Activated naive CD4-positive, alpha-beta T cell treated with anti-CD3 and anti-CD28 coated beads, Interleukin-2, amount 10 ng/mL, durations not matched to agents 7 days and 5 days (primary cell): ENCODE data around the gene MBP.

Experiments used
- CTCF ChIA-PET: fragments of 350-600 bp; sonication (Branson Sonifier 250); formaldehyde crosslinking; loops from one replicate; lab custom pipeline; 2021; ENCODE audit warnings: antibody characterized with exemption; lab: Charles Lee
- DNase-seq: peaks from one replicate; pipeline ENCODE4 v3.0.0-alpha.2; 2020
- H3K27ac Mint-ChIP-seq: one replicate; pipeline ENCODE4 v1.8.0; 2021; ENCODE audit warnings: mild to moderate bottlenecking, moderate library complexity, mixed read lengths
- H3K27me3 Mint-ChIP-seq: one replicate; pipeline ENCODE4 v1.8.0; 2021; ENCODE audit warnings: mild to moderate bottlenecking, mixed read lengths
- H3K36me3 Mint-ChIP-seq: one replicate; pipeline ENCODE4 v1.8.0; 2021; ENCODE audit warnings: mixed read lengths
- H3K4me1 Mint-ChIP-seq: one replicate; pipeline ENCODE4 v1.8.0; 2021; ENCODE audit warnings: mixed read lengths
- H3K4me3 Mint-ChIP-seq: one replicate; pipeline ENCODE4 v1.8.0; 2021; ENCODE audit warnings: mild to moderate bottlenecking, moderate library complexity, mixed read lengths
- H3K9me3 Mint-ChIP-seq: one replicate; pipeline ENCODE4 v1.8.0; 2021; ENCODE audit warnings: mixed read lengths

Gene MBP

DNA sequence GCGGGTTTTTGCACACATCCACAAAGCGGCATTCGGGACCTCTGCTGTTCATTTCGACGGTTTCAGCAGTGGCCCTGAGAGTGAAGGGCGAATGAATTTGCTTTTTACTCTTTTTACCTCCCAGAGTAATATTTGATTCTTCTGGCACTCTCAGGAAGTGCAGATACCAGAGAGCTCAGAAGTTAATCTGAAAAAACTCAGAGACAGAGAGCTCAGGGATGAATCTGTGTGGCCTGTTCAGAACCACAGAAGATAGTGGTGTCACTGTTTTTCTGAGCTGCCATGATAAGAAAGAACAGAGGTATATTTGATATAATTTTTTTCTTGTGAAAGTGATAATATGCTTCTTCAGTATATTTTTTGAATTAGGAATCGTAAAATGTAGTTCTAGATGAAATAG lies 129.3 kb downstream of the MBP start:
- Mint-ChIP-seq H3K9me3 (no peaks in the 10 kb centered on the region), H3K27ac (no peak overlapping the region), H3K36me3 (peaks cover 20% of the 10 kb centered on the region), H3K4me1 (peaks cover 48% of the 10 kb centered on the region), H3K4me3 (no peak overlapping the region), H3K27me3 (no peaks in the 10 kb centered on the region)
- no peak for DNase-seq
- CTCF ChIA-PET, result interaction anchor here (1.3 to 2.6 kb wide), 4 partner anchors 18 to 208 kb away, joined by 3 to 11 read pairs (median 8); no protein-coding TSS in a partner anchor

DNA sequence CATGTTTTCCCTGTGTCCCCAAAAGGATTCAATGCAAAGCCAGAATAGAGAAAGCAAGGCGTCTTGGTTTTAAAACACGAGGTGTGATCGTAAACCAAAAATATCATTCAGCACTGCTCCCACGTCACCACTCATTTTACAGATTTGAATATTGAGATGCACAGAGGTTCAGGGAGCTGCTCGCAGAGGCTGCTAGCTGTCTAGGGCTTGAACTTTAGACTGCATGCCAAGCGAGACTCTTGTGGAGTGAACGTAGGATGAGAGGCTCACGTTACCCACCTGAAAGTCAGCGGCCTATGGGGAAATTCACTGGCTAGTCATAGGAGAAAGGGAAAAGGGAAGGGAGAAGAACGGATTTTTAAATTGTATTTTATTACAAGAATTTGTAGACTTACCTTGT lies 130.1 kb downstream of the MBP start:
- no peak for DNase-seq
- peaks cover 20% of the 10 kb centered on the region for H3K36me3 Mint-ChIP-seq
- H3K4me1 Mint-ChIP-seq, result peaks cover 48% of the 10 kb centered on the region
- CTCF ChIA-PET, result interaction anchor here (1.3 to 1.8 kb wide), 3 partner anchors 17 to 209 kb away, joined by 3 to 11 read pairs (median 5); no protein-coding TSS in a partner anchor
- peaks cover 6% of the 10 kb centered on the region for H3K27me3 Mint-ChIP-seq
- no peak overlapping the region for H3K27ac Mint-ChIP-seq
- no peak overlapping the region for H3K4me3 Mint-ChIP-seq
- no peaks in the 10 kb centered on the region for H3K9me3 Mint-ChIP-seq

DNA sequence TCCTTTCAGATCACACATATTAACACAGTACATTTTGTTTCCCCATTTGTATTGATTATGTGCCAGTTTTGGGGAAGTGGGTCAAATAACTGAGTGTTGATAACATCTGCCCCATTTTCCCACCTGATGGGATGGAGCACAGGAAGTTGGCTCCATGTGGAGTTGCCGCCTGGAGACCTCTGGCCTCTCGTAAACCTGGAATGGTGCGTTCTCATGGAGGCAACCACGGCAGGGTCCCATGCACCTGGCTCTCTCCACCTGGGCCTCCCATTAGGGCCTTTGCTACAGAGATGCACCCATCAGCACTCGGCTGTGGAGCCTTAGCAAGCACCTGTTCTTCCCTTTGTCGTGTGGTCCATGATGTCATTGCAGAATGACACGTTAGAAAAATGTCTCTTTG lies 130.6 kb downstream of the MBP start:
- H3K27me3 Mint-ChIP-seq, result peaks cover 11% of the 10 kb centered on the region
- DNase-seq, result no peak
- CTCF ChIA-PET, result interaction anchor here (1.4 to 4.4 kb wide), 4 partner anchors 17 to 209 kb away, joined by 3 to 48 read pairs (median 16); no protein-coding TSS in a partner anchor
- H3K36me3 Mint-ChIP-seq, result peaks cover 15% of the 10 kb centered on the region
- H3K4me3 Mint-ChIP-seq, result no peak overlapping the region
- no peaks in the 10 kb centered on the region for H3K9me3 Mint-ChIP-seq
- H3K4me1 Mint-ChIP-seq, result peaks cover 48% of the 10 kb centered on the region
- H3K27ac Mint-ChIP-seq, result no peak overlapping the region

DNA sequence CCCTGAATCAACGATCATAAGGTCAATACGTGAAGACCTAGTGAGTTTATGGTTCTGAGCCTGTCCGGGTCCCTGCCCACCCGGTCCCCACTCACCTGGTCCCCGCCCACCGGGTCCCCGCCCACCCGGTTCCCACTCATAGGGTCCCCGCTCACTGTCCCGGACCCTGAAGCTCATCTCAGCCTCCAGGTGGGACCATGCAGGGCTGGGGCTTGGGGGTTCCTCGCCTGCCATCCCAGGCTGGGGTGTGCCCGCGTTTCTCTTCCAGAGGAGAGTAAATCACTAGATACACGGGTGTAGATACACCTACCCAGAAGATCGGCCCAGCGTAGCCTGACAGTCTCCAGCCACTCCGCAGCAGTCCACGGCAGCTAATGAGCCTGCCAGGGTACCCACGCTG lies 131.5 kb downstream of the MBP start:
- H3K36me3 Mint-ChIP-seq, result peaks cover 12% of the 10 kb centered on the region
- no peak for DNase-seq
- H3K9me3 Mint-ChIP-seq, result no peaks in the 10 kb centered on the region
- no peak overlapping the region for H3K4me3 Mint-ChIP-seq
- H3K4me1 Mint-ChIP-seq, result peaks cover 44% of the 10 kb centered on the region
- CTCF ChIA-PET, result interaction anchor here (0.7 to 4.4 kb wide), 23 partner anchors 9 to 408 kb away, joined by 3 to 48 read pairs (median 4); partner anchors contain the start of gene MBP
- H3K27ac Mint-ChIP-seq, result no peak overlapping the region
- H3K27me3 Mint-ChIP-seq, result peaks cover 15% of the 10 kb centered on the region

DNA sequence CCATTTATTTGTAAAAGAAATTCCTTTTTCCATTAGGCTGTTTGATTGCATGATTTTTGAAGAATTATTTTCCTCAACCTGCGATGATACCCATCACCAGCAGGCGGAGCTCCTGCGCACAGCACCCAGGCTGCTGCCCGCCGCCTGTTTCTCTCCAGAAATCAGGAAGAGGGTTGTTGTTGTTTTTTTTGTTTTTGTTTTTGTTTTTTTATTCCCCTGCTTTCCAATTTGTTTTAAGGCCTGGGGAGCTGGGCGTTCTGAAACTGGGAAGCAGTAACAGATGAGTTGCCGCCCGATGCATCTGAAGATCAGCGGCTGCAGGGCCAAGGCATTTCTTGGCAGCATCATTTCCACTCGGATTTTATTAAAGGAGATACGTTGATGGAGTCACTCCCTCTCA lies 132.1 kb downstream of the MBP start:
- H3K27ac Mint-ChIP-seq, result no peak overlapping the region
- no peak overlapping the region for H3K4me3 Mint-ChIP-seq
- CTCF ChIA-PET, result interaction anchor here (0.7 to 4.4 kb wide), 28 partner anchors 8 to 409 kb away, joined by 3 to 48 read pairs (median 4); partner anchors contain the start of gene MBP
- H3K36me3 Mint-ChIP-seq, result peaks cover 7% of the 10 kb centered on the region
- no peaks in the 10 kb centered on the region for H3K9me3 Mint-ChIP-seq
- DNase-seq, result peak; percentile 66
- H3K4me1 Mint-ChIP-seq, result peaks cover 42% of the 10 kb centered on the region
- H3K27me3 Mint-ChIP-seq, result peaks cover 19% of the 10 kb centered on the region

DNA sequence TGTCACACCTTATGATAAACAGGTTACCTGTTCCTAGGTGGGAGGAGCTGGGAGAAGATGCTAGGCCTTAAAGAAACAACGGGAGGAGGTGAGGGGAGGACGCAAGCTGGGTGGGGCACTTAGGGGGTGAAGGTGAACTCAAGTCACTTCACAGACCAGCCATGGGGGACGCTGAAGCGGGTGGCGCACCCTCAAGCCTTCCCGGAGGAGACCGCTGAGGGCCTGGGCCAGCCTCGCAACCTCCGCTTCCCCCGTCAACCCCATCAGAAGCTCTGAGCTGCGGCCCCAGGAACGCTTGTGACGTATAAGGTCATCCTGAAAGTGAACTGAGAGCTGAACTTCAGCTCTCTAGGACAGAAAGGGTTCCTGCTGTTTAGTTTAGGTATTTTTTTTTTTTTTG lies 133.5 kb downstream of the MBP start:
- CTCF ChIA-PET, result interaction anchor here (1.2 to 4.4 kb wide), 8 partner anchors 13 to 219 kb away, joined by 3 to 48 read pairs (median 17); no protein-coding TSS in a partner anchor
- H3K27ac Mint-ChIP-seq, result no peak overlapping the region
- no peak overlapping the region for H3K4me3 Mint-ChIP-seq

DNA sequence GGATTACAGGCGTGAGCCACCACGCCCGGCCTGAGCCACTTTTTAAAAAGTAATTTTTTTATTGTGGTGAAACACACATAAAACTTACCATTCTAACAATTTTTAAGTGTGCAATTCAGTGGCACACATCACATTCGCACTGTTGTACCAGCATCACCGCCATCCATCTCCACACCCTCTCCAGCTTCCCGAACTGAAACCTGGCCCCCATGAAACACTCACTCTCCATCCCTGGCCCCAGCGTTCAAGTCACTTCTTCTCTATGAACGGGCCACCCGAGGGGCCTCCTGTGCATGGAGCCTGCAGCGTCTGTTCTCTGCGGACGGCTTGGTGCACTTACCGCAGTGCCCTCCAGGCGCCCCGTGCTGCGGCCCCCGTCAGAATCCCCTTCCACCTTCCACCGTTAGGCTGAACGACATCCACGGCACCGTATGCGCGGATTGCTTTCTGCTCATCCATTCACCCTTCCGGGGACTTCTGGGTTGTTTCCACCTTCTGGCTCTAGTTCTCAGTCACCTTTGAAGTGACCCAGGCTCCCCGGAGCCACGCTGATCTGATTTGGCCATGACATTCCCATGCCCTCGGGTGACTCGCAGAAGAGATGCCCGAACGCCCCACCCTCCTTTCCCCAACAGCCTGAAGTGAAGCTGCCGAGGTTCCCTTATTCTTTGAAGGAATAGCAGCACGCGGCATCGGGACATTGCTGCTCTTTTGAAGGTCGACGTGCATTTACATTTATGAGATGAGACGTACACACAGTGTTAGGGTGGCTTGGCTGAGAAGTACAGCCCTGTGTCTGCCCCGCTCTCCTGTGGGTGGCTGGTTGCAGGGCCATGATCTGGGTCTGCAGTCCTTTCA lies 134.4 kb downstream of the MBP start:
- CTCF ChIA-PET, result interaction anchor here (1.5 to 6.9 kb wide), 6 partner anchors 15 to 220 kb away, joined by 5 to 48 read pairs (median 25); no protein-coding TSS in a partner anchor
- peaks cover 20% of the 10 kb centered on the region for H3K4me1 Mint-ChIP-seq
- H3K36me3 Mint-ChIP-seq, result no peaks in the 10 kb centered on the region
- H3K9me3 Mint-ChIP-seq, result no peaks in the 10 kb centered on the region
- H3K4me3 Mint-ChIP-seq, result no peak overlapping the region
- no peak overlapping the region for H3K27ac Mint-ChIP-seq
- peaks cover 30% of the 10 kb centered on the region for H3K27me3 Mint-ChIP-seq
- DNase-seq, result no peak

More for the DNA sequence above, 133.5 kb downstream of the MBP start:
- no peaks in the 10 kb centered on the region for H3K9me3 Mint-ChIP-seq
- H3K36me3 Mint-ChIP-seq, result no peaks in the 10 kb centered on the region
- H3K27me3 Mint-ChIP-seq, result peaks cover 25% of the 10 kb centered on the region
- peaks cover 29% of the 10 kb centered on the region for H3K4me1 Mint-ChIP-seq
- peak; percentile 14 for DNase-seq

DNA sequence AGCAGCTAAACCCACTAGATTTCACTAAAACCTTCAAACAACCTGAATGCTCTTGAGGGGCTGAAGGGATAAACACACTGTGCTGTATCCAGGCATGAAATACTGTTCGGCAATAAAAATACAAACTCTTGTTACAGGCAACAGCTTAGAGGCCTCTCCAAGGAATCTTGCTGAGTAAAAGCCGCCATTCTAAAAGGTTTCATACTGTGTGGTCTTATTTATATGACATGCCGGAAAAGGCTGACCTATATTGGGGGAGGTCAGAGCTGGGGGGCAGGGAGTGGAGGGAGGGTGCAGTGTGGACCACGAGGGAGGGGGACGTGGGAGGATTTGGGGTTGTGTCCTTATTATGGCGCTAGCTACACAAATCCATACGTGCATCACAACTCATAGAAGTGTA lies 136.2 kb downstream of the MBP start:
- H3K27me3 Mint-ChIP-seq, result peaks cover 30% of the 10 kb centered on the region
- H3K27ac Mint-ChIP-seq, result no peak overlapping the region
- peaks cover 16% of the 10 kb centered on the region for H3K4me1 Mint-ChIP-seq
- H3K9me3 Mint-ChIP-seq, result no peaks in the 10 kb centered on the region
- no peaks in the 10 kb centered on the region for H3K36me3 Mint-ChIP-seq
- no peak for DNase-seq
- H3K4me3 Mint-ChIP-seq, result no peak overlapping the region
- CTCF ChIA-PET, result interaction anchor here (0.7 to 6.9 kb wide), 5 partner anchors 13 to 333 kb away, joined by 3 to 28 read pairs (median 3); no protein-coding TSS in a partner anchor

DNA sequence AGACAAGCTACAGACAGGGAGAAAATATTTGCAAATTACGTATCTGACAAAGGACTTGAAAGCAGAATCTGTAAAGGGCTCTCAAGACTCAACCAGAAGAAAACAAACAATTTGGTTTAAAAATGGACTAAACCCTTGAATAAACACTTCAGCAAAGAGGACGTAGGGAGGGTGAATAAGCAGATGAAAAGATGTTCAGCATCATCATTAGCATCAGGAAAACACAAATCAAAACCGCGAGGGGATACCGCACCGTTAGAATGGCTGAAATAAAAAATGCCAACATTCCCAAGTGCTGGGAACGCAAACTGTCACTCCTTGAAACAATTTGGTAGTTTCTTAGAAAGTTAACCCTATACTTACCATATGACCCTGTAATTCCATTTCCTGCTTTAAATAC lies 136.7 kb downstream of the MBP start:
- H3K9me3 Mint-ChIP-seq, result no peaks in the 10 kb centered on the region

DNA sequence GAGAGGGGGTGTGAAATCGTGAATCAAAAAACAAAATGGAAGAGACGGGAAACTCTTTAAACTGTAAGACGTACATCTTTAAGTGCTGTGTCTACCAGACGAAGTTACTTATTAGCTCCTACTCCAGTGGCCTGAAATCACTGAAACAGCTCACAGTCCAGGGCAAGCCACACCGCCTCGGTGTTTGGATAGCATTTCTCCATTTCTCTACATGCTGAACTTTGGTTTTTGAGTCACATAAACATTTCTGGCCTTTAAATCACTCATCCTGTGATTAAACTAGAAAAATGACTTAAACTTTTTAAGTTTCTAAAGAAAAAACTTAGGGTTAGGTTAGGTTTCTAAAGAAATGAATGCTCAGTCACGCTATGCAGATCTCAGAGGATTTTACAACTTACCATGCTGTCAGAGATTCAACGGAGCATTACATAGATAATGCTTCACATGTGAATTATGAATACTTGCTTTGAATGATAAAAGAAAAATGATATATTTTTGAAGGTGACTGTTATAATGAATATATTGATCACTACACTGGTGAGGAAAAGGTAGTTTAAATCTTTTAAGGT lies 138.4 kb downstream of the MBP start:
- Mint-ChIP-seq H3K36me3 (no peaks in the 10 kb centered on the region), H3K4me1 (peaks cover 5% of the 10 kb centered on the region), H3K27me3 (peaks cover 30% of the 10 kb centered on the region), H3K4me3 (no peak overlapping the region), H3K27ac (no peak overlapping the region), H3K9me3 (no peaks in the 10 kb centered on the region)
- DNase-seq, result no peak
- CTCF ChIA-PET, result interaction anchor here (6.9 kb wide), 1 partner anchor 11 kb away, joined by 28 read pairs; no protein-coding TSS in a partner anchor

More for the DNA sequence above, 136.7 kb downstream of the MBP start:
- no peak overlapping the region for H3K27ac Mint-ChIP-seq
- H3K4me1 Mint-ChIP-seq, result peaks cover 13% of the 10 kb centered on the region
- H3K27me3 Mint-ChIP-seq, result peaks cover 30% of the 10 kb centered on the region
- H3K4me3 Mint-ChIP-seq, result no peak overlapping the region
- CTCF ChIA-PET, result interaction anchor here (6.9 kb wide), 1 partner anchor 12 kb away, joined by 28 read pairs; no protein-coding TSS in a partner anchor
- no peak for DNase-seq
- no peaks in the 10 kb centered on the region for H3K36me3 Mint-ChIP-seq

DNA sequence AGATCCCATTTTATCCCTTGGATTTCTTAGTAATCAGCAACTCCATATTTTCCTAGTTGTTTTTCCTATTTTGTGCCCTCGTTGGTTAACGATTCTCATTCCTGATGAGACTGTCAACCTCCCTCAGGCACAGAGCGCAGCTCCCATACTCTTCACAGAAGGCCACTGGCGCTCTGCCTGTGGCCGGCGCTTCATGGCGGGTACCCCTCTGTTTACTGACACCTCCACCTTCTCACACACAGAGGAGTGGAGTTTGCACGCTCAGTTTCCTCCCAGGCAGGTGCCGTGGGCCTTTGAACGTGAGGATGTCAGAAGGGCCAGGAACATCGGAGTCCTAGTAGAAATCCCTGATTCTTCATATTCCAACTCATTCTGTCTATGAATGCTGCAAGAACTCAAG lies 139.0 kb downstream of the MBP start:
- Mint-ChIP-seq H3K36me3 (no peaks in the 10 kb centered on the region), H3K4me3 (no peak overlapping the region), H3K4me1 (peaks cover 5% of the 10 kb centered on the region), H3K27me3 (peaks cover 33% of the 10 kb centered on the region), H3K9me3 (no peaks in the 10 kb centered on the region), H3K27ac (no peak overlapping the region)
- DNase-seq, result no peak
- CTCF ChIA-PET, result interaction anchor here (6.9 kb wide), 1 partner anchor 10 kb away, joined by 28 read pairs; no protein-coding TSS in a partner anchor

DNA sequence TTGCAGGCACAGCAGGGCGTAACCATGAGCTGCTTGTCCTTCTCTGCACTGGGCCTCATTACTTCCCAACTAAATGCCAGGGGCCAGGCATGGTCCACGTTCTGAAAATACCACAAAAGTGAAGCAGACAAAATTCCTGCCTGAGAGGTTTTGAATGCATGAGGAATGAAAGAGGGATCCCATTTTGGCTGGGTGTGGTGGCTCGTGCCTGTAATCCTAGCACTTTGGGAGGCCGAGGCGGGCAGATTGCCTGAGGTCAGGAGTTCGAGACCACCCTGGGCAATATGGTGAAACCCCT lies 139.5 kb downstream of the MBP start:
- peaks cover 5% of the 10 kb centered on the region for H3K4me1 Mint-ChIP-seq
- no peak for DNase-seq
- H3K9me3 Mint-ChIP-seq, result no peaks in the 10 kb centered on the region
- no peaks in the 10 kb centered on the region for H3K36me3 Mint-ChIP-seq
- H3K27me3 Mint-ChIP-seq, result peaks cover 36% of the 10 kb centered on the region
- CTCF ChIA-PET, result interaction anchor here (6.9 kb wide), 1 partner anchor 9 kb away, joined by 28 read pairs; no protein-coding TSS in a partner anchor
- no peak overlapping the region for H3K4me3 Mint-ChIP-seq
- H3K27ac Mint-ChIP-seq, result no peak overlapping the region

DNA sequence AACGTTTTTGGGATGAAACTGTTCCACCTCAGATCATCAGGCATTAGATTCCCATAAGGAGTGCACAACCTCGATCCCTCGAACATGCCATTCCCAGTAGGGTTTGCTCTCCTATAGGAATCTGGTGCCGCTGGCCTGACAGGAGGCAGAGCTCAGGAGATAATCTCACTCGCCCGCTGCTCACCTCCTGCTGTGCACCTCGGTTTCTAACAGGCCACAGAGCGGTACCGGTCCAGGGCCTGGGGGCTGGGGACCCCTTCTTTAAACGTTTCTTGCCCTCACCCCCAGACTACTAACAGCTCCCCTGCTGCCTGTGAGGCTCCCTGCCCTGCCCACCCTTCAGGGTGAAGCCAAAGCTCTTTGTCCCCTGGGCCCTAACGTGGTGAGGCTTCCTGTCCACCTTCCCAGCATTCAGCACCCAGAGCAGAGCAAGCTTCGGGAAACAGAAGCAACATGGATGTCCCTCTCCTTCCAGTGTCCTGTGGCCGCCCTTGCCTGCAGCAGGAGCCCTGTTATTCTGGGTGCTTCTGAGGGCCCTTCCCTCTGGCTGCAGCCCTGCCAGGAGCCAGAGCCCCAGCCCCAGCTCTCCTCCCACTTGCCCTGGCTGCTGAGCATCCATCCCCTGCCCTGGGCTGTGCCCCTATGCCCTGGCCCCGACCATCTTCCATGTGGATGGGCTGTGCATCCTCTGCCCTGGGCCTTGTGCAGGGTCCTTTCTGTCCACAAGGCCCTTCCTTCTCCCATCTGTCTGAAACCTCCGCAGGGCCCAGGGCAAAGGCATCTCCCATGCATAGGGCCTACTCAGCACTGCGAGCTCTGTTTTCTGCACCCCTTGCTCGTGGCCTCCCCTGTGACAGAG lies 140.1 kb downstream of the MBP start:
- DNase-seq, result no peak
- peaks cover 34% of the 10 kb centered on the region for H3K27me3 Mint-ChIP-seq
- peaks cover 5% of the 10 kb centered on the region for H3K4me1 Mint-ChIP-seq
- no peaks in the 10 kb centered on the region for H3K36me3 Mint-ChIP-seq
- H3K9me3 Mint-ChIP-seq, result no peaks in the 10 kb centered on the region
- H3K4me3 Mint-ChIP-seq, result no peak overlapping the region
- no peak overlapping the region for H3K27ac Mint-ChIP-seq
- CTCF ChIA-PET, result interaction anchor here (0.6 to 6.9 kb wide), 3 partner anchors 8 to 9 kb away, joined by 3 to 28 read pairs (median 3); no protein-coding TSS in a partner anchor
